ENCODE results near the gene H2BW2.

The H2BW2 gene

GRCh38 chrX:104084534-104085277 lies 45.0 kb downstream of the H2BW2 start:
- H3K9me3 Mint-ChIP-seq (ENCODE audit: low read depth) = no peaks in the 10 kb centered on the region
- no peak overlapping the region for H3K4me3 Mint-ChIP-seq
- no peaks in the 10 kb centered on the region for H3K36me3 Mint-ChIP-seq
- H3K27me3 Mint-ChIP-seq = peaks cover 2% of the 10 kb centered on the region
- no peaks in the 10 kb centered on the region for H3K4me1 Mint-ChIP-seq (ENCODE audit: low read depth)
- H3K27ac Mint-ChIP-seq = no peak overlapping the region

- Mint-ChIP-seq H3K4me3 (no peak overlapping the region), H3K27ac (no peak overlapping the region), H3K4me1 (ENCODE audit: low read depth) (no peaks in the 10 kb centered on the region), H3K27me3 (peaks cover 2% of the 10 kb centered on the region), H3K9me3 (ENCODE audit: low read depth) (no peaks in the 10 kb centered on the region), H3K36me3 (no peaks in the 10 kb centered on the region)
These were observed 45.7 kb downstream of the H2BW2 start for GRCh38 chrX:104085477-104085876.

GRCh38 chrX:104085919-104086318 lies 46.2 kb downstream of the H2BW2 start:
- Mint-ChIP-seq H3K4me1 (ENCODE audit: low read depth) (no peaks in the 10 kb centered on the region), H3K36me3 (no peaks in the 10 kb centered on the region), H3K27me3 (peaks cover 2% of the 10 kb centered on the region), H3K9me3 (ENCODE audit: low read depth) (no peaks in the 10 kb centered on the region), H3K4me3 (no peak overlapping the region), H3K27ac (no peak overlapping the region)

Data from activated naive CD8-positive, alpha-beta T cell (primary cell).